Measurements from ENCODE around the gene CFAP53.

The CFAP53 gene

DNA sequence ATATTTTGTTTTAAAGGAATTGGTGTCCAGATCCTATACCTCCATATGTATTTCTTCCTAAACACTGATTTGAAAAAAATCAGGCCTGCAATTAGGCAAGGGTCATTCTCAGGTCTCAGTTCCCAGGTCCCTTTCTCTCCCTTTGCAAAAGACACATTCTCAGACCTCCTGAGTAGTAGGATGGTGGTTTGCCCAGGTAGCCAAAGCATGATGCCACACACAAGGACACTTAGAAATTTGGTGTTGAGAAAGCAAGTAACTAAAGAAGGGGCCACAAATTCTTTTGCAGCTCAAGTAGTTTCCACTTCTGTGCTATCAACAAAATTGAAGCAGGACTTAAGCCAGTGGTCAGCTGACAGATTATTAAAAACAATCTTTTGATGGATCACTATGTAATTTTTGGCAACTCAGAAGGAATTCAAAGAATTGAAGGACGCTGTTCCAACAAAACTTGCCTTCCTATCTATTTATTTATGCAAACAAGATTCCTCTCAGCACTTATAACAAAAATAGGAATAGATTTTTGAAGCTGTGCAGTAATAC is 64.7 kb downstream of the CFAP53 start:
- Histone ChIP-seq H3K27me3 (ENCODE audit: insufficient read depth, poor library complexity, severe bottlenecking) (peaks cover 26% of the 10 kb centered on the region), H3K4me3 (replicated peaks; ENCODE audit: insufficient read depth, low read length) (no peak overlapping the region), H3K27ac (replicated peaks) (no peak overlapping the region)
- DNase-seq (ENCODE audit: low read depth in 1 of 2, low spot score in 1 of 2): no peak
- no peak for TF ChIP-seq GABPA (IDR thresholded peaks at IDR 0.05; ENCODE audit: low read depth)
- TF ChIP-seq, protein P1, sequence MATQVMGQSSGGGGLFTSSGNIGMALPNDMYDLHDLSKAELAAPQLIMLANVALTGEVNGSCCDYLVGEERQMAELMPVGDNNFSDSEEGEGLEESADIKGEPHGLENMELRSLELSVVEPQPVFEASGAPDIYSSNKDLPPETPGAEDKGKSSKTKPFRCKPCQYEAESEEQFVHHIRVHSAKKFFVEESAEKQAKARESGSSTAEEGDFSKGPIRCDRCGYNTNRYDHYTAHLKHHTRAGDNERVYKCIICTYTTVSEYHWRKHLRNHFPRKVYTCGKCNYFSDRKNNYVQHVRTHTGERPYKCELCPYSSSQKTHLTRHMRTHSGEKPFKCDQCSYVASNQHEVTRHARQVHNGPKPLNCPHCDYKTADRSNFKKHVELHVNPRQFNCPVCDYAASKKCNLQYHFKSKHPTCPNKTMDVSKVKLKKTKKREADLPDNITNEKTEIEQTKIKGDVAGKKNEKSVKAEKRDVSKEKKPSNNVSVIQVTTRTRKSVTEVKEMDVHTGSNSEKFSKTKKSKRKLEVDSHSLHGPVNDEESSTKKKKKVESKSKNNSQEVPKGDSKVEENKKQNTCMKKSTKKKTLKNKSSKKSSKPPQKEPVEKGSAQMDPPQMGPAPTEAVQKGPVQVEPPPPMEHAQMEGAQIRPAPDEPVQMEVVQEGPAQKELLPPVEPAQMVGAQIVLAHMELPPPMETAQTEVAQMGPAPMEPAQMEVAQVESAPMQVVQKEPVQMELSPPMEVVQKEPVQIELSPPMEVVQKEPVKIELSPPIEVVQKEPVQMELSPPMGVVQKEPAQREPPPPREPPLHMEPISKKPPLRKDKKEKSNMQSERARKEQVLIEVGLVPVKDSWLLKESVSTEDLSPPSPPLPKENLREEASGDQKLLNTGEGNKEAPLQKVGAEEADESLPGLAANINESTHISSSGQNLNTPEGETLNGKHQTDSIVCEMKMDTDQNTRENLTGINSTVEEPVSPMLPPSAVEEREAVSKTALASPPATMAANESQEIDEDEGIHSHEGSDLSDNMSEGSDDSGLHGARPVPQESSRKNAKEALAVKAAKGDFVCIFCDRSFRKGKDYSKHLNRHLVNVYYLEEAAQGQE (IDR thresholded peaks at IDR 0.05; ENCODE audit: insufficient replicate concordance, low read depth): no peak
- no peak for TF ChIP-seq SPI1 (IDR thresholded peaks at IDR 0.05; ENCODE audit: borderline replicate concordance, low read depth)
- TF ChIP-seq, protein P2, sequence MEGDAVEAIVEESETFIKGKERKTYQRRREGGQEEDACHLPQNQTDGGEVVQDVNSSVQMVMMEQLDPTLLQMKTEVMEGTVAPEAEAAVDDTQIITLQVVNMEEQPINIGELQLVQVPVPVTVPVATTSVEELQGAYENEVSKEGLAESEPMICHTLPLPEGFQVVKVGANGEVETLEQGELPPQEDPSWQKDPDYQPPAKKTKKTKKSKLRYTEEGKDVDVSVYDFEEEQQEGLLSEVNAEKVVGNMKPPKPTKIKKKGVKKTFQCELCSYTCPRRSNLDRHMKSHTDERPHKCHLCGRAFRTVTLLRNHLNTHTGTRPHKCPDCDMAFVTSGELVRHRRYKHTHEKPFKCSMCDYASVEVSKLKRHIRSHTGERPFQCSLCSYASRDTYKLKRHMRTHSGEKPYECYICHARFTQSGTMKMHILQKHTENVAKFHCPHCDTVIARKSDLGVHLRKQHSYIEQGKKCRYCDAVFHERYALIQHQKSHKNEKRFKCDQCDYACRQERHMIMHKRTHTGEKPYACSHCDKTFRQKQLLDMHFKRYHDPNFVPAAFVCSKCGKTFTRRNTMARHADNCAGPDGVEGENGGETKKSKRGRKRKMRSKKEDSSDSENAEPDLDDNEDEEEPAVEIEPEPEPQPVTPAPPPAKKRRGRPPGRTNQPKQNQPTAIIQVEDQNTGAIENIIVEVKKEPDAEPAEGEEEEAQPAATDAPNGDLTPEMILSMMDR (IDR thresholded peaks at IDR 0.05; ENCODE audit: insufficient read depth, low read length): no peak
- TF ChIP-seq POLR2AphosphoS5 (IDR thresholded peaks at IDR 0.05; ENCODE audit: low read depth): no peak

DNA sequence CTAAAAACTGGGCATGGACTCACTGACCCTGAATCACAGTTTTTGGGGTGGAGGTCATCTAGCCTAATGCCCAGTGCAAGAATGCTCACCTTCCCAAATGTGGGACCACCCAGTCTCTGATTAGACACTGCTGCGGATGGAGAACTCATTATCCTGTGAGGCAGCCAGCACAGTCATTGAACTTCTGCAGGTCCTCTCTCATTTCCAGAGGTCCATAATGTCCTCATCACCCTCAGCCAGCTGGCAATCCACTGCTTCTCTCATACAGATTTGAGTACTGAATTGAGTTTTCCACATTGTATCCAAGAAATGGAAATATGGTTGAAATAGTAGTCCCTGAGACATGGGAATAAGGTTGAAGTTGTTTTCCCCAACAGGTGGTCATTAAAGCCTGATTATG is 66.4 kb downstream of the CFAP53 start:
- Histone ChIP-seq H3K4me3 (replicated peaks; ENCODE audit: insufficient read depth, low read length) (no peak overlapping the region), H3K27ac (replicated peaks) (no peak overlapping the region), H3K27me3 (ENCODE audit: insufficient read depth, poor library complexity, severe bottlenecking) (peaks cover 33% of the 10 kb centered on the region)
- DNase-seq (ENCODE audit: low read depth in 1 of 2, low spot score in 1 of 2): no peak
- TF ChIP-seq, protein P2 (IDR thresholded peaks at IDR 0.05; ENCODE audit: insufficient read depth, low read length): no peak
- TF ChIP-seq, protein P1 (IDR thresholded peaks at IDR 0.05; ENCODE audit: insufficient replicate concordance, low read depth): no peak

DNA sequence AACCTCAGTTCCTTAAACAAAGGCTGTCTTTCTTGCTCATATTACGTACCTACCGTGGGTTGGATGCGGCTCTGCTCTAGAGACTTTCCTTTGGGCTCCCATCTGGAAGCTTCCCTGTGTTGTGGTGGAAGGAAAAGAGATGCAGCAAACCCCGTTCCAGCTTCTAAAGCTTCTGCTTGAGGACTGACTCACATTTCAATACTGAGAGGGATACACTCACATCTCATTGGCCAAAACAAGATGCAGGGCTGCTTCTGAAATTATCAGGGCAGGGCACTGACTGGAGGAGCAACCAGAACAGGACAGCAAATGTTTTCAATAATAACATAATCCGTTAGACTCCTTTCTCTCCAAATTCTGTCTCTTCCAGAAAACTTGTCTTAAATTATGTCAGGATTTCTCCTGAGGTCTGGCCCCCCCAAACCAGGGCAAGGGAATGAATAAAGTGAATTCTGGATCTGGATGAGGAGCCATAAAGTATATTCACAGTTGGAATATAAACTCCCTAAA is 66.9 kb downstream of the CFAP53 start:
- H3K4me3 ChIP-seq (replicated peaks; ENCODE audit: insufficient read depth, low read length): no peak overlapping the region
- no peak for TF ChIP-seq POLR2AphosphoS5 (IDR thresholded peaks at IDR 0.05; ENCODE audit: low read depth)
- TF ChIP-seq, protein P1 (IDR thresholded peaks at IDR 0.05; ENCODE audit: insufficient replicate concordance, low read depth): no peak
- peaks cover 29% of the 10 kb centered on the region for H3K27me3 ChIP-seq (ENCODE audit: insufficient read depth, poor library complexity, severe bottlenecking)
- no peak overlapping the region for H3K27ac ChIP-seq (replicated peaks)
- no peak for DNase-seq (ENCODE audit: low read depth in 1 of 2, low spot score in 1 of 2)
